Upper lobe of left lung (tissue), 4 donors: ENCODE results near the gene ANKRD11.

Experiments used
- CTCF ChIP-seq, 6 experiments: fragments of 450-650 bp in 4 of 6; fragments of 200-600 bp in 2 of 6; sonication (generic) in 2 of 6; IDR thresholded peaks; one replicate each; pipeline ENCODE4 v1.5.1; 2016 to 2019; ENCODE audit warnings: antibody characterized with exemption in 6 of 6
- POLR2A ChIP-seq, 4 donors: fragments of 450-650 bp; IDR thresholded peaks; one replicate each; pipeline ENCODE4 v1.5.1; 2016 to 2017; ENCODE audit warnings: antibody characterized with exemption in 4 of 4, mild to moderate bottlenecking in 2 of 4
- POLR2AphosphoS5 ChIP-seq, 2 donors: sonication (generic); formaldehyde crosslinking; IDR thresholded peaks; one replicate each; pipeline ENCODE4 v1.5.1; 2017; ENCODE audit warnings: antibody characterized with exemption in 2 of 2

GRCh38 chr16:89265647-89266046 lies 224.7 kb downstream of the ANKRD11 start:
- no peak for TF ChIP-seq POLR2AphosphoS5 (IDR thresholded peaks at IDR 0.05)
- no peak for TF ChIP-seq POLR2A (IDR thresholded peaks at IDR 0.05)
- TF ChIP-seq CTCF (IDR thresholded peaks at IDR 0.05), result no peak
